GM21381 (cell line): ENCODE data around the gene DDI2.
A peak's percentile ranks its signal among the peaks of the same experiment; 100 is the strongest.
"Not testable (repeated sequence)": the region's sequence is repeated elsewhere in the genome, so short reads cannot be mapped to it uniquely, and the experiment has no call there.

Experiments used
- ATAC-seq: cut with Tn5 transposase; IDR thresholded peaks from one replicate; pipeline ENCODE4 v1.9.1; 2021; ENCODE audit warnings: mild to moderate bottlenecking, moderate library complexity; ENCODE audit not compliant: unreplicated experiment

Gene DDI2

GRCh38 chr1:15676688-15677661, 59.7 kb downstream of the DDI2 start:
- ATAC-seq, result no peak

DNA sequence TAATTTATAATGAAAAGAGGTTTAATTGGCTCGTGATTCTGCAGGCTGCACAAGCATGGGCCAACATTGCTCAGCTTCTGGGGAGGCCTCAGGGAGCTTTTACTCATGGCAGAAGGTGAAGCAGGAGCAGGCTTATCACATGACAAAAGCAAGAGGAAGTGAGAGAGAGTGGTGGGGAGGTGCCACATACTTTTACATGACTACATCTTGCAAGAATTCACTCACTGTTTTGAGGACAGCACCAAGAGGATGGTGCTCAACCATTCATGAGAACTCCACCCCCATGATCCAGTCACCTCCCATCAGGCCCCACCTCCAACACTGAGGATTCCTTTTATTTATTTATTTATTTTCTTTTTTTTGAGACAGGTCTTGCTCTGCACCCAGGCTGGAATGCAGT, 61.3 kb downstream of the DDI2 start:
- ATAC-seq, result no peak

GRCh38 chr1:15680131-15680530, 62.9 kb downstream of the DDI2 start:
- ATAC-seq, result no peak

GRCh38 chr1:15680561-15681348, 63.5 kb downstream of the DDI2 start:
- ATAC-seq, result no peak

DNA sequence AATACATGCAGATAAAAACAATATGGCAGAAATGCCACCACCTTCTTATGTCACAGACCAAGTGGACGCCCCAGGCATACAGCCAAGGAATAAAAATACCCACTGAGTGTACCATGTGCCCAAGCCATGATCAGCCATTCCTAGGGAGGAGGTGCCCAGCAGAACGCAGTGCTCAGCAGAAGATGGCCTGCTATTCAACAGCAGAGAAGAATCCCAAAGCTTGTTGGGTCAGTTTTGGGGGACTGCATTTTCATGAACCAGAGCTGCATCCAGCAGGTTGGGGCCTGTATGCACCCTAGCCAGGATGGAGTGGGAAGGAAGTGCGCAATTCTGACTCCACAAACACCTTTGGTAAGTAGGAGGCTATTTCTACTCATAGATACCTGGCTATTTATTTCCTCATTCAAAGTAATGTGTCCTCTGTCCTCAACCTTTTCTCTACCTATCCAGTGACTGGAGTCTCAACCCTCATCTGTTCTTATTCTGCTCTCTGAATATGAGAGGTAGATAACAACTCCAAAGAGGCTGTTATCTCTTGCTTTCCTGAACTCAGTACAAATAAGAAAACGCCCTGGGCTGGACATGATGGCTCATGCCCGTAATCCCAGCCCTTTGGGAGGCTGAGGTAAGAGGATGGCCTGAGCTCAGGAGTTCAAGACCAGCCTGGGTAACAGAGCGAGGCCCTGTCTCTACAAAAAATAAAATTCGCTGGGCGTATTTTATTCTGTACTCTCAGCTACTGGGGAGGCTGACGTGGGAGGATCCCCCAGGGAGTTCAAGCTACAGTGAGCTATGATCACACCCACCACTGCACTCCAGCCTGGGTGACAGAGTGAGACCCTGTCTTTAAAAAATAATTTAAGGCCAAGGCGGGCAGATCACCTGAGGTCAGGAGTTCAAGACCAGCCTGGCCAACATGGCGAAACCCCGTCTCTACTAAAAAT, 64.4 kb downstream of the DDI2 start:
- ATAC-seq, result no peak

- ATAC-seq, result no peak
Observed at GRCh38 chr1:15682936-15683341, 65.7 kb downstream of the DDI2 start.

- ATAC-seq, result no peak
Observed at GRCh38 chr1:15683345-15684039, 66.2 kb downstream of the DDI2 start.

- ATAC-seq, result peak; percentile 47
Observed at GRCh38 chr1:15684042-15684461, 66.8 kb downstream of the DDI2 start, which contains the start of gene PLEKHM2. TSS of gene PLEKHM2 (plus strand) at chr1:15684320. CDS start at chr1:15684559, 239 bp downstream.

- ATAC-seq, result peak; percentile 31
Observed at GRCh38 chr1:15684468-15685291, 67.4 kb downstream of the DDI2 start.

DNA sequence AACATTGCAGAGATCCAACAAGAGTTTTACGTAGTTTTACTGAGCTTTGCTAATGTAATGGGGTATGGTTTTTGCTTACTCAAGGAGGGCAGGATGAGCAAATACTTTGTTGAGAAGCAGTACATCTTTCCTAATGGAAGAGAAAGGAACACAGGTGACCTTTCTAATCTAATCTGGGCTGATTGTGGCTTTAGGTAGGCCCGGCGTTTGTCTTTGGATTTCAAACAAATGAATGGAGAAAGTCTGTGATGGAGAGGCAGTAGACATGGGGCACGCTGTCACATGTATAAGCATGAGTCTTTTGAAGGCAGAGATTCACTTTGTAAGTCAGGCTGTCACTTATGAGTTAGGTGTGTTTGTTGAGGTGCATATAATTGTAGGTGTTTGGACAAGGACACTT, 68.6 kb downstream of the DDI2 start:
- no peak for ATAC-seq

DNA sequence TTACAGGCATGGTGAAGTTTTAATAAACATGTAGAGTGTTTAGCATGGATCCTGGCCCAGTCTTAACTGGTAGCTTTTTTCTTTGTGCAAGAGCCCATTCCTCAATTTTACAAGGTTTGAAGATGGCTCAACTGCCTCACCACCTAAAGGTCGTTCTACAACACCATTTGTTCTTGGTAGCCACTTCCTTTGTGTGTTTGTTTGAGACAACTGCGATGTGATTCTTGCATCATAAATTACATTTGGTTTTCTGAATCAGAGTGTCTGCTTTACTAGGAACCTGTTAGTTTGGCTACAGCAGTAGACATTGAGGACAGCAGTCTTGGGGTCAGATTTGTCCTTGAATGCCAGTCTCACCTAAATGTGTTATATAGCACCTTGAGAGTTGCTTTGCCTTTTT, 70.2 kb downstream of the DDI2 start:
- ATAC-seq, result no peak

- ATAC-seq, result no peak
Observed at GRCh38 chr1:15690317-15690716, 73.1 kb downstream of the DDI2 start.

GRCh38 chr1:15691434-15692032, 74.3 kb downstream of the DDI2 start:
- no peak for ATAC-seq

DNA sequence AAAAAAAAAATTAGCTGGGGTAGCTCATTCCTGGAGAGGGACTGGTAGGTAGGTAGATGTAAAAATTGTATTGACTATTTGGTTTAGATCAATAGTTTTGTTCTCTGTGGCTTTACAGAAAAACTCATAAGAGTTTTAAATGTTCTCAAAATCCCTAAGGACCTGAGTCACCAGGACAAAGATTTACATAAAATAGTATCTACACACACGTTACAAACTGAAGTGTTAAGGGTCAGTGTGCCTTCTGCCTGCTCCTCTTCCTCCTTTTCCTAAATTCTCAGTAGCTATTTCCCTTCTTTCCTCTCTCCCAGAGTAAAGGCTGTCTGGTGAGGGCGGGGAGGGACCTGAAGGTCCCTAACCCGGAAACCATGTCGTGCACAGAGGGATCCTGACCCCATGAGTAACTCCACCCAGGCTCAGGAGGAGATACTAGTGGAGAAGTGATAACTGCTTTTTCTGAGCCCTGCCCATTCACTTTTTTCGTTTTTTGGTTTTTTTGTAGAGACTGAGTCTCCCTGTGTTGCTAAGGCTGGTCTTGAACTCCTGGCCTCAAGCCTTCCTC, 74.9 kb downstream of the DDI2 start:
- no peak for ATAC-seq

DNA sequence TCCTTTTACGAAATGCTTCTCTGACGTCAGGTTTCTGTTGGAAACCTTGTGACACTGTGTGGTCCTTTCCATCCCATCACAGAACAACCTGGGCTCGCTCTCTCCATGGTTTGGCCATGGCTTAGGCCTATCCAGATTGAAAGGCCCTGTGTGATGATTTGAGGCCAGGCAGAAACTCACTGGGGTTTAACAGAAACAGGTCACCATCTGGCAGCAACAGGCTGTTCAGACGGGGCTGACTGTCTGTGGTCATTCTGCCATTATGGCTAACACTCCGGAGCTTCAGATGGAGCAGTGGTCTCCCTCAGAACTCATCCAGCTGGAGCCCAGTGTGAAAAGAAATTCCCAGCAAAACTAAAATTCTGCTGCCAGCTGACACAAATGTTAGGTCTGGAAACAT, 76.1 kb downstream of the DDI2 start:
- no peak for ATAC-seq

GRCh38 chr1:15696956-15697521, 79.8 kb downstream of the DDI2 start:
- peak; percentile 89 for ATAC-seq

DNA sequence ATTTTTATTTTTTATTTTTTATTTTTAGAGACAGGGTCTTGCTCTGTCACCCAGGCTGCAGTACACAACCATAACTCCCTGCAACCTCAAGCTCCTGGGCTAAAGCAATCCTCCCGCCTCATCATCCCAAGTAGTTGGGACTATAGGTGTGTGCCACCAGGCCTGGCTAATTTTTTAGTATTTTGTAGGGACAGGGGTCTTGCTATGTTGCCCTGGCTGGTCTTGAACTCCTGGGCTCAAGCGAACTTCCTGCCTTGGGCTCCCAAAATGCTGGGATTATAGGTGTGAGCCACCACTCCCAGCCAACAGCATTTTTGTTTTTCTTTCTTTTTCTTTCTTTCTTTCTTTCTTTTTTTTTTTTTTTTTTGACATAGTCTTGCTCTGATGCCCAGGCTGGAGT, 80.9 kb downstream of the DDI2 start:
- no peak for ATAC-seq

DNA sequence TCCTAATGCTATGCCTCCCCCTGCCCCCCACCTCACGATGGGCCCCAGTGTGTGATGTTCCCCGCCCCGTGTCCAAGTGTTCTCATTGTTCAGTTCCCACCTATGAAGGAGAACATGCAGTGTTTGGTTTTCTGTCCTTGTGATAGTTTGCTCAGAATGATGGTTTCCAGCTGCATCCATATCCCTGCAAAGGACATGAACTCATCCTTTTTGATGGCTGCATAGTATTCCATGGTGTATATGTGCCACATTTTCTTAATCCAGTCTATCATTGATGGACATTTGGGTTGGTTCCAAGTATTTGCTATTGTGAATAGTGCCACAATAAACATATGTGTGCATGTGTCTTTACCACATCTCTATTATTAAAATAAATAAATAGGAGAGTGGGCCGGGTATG, 82.1 kb downstream of the DDI2 start:
- ATAC-seq, result not testable (repeated sequence)
